Eye (tissue), 1 donor: ENCODE results near the gene CX3CR1.
"Not testable (repeated sequence)": the region's sequence is repeated elsewhere in the genome, so short reads cannot be mapped to it uniquely, and the experiment has no call there.

Experiments used
- DNase-seq: peaks from one replicate; pipeline ENCODE4 v3.0.0-alpha.2; 2015

The CX3CR1 gene

DNA sequence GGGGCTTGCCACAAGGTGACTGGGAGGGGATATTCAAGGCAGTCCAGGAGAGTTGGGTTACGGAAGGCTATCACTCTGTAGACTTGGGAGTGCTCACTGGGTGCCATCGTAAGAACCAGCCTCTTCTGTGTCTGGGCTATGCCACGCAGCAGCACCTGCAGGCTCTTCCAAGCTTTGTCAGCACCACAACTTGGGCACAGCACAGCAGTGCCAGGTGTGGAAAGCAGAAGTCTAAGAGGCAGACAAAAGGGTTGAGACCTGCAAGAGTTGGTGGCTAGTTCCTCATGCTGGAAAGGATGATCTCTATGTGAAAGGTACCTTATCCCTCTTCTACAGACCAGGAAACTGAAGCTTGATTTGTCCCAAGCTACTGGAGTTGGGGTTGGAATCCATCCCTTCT, 15.8 kb downstream of the CX3CR1 start:
- DNase-seq, result no peak

DNA sequence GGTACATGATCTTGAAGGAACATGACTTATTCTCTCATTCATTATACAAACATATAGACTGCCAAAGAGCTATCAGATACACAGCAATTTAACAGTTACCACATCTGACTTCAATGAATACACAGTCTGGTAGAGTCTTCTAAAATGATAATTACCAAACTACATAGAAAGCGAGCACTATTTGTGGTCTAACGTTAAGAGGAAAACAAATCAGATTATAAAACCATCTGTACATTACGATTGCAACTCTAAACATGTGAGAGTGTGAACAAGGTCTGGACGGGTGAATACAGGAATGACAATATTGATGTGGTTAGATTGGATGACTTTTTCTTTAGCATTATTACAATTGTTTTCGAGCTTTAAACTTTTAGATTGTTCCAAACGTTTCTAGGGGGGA, 16.3 kb downstream of the CX3CR1 start:
- DNase-seq, result no peak

DNA sequence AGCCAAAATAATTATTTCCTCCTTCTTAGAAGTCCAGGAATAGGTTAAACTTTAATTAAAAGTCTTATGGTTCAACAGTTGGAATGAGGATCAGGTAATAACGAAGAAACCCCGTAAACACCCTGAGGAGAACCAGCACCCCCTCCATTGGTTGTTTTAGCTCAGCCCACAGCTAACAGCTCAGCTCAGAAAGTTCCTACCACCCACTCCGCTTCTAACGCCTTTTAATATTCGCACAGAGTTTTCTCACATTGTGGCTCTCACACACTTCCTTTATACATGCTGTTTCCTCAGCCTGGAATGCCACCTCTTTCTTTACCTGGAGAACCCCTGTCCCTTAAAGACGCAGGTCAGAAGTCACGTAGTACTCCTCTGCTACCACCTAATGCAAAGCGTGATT, 17.0 kb downstream of the CX3CR1 start:
- no peak for DNase-seq

DNA sequence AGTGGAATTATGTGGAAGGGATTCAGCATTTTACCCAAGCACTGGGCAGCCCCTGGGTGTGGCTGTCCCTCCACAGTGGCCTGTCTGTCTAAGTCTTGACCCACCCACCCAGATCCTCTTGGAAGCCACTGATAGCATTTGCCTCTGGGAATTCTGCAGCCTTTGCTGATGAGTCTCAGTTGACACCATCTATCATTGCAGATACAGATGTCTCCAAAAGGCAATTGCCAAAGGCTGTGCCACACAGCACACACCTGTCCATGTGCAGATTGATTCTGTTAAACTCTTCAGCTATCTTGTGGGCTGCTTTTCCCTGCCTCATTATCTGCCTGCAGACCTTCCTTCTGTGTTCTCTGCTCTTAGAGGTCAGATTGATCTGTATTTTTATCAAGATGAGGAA, 18.1 kb downstream of the CX3CR1 start:
- no peak for DNase-seq

DNA sequence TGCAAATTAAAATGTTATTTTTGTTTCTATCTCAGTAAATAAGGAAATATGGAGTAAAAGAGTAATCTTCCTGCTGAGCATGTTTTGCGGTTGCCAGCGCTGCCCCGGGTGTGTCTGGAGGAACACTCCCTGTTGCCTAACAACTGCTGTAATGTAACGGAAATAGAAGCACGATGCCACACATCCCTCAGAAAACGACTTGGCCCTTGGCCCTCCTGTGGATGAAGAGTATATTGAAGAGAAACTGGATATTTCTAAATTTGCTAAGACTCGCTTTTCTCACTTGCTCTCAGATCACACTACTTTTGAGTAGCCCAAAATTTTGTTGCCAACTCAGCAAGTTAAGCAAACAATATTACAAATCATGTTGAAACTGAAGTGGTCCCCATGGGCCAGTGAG, 18.9 kb downstream of the CX3CR1 start:
- peak; percentile 59 for DNase-seq

DNA sequence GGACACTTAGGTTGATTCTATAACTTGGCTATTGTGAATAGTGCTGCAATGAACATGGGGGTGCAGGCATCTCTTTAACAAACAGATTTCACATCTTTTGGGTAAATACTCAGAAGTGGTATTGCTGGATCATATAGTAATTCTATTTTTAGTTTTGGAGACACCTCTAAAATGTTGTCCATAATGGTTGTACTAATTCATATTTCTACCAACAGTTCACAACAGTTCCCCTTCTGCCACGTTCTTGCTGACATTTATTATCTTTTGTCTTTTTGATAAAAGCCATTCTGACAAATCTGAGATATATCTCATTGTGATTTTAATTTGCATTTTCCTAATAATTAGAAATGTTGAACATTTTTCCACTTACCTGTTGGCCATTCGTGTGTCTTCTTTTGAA, 19.5 kb downstream of the CX3CR1 start:
- no peak for DNase-seq

DNA sequence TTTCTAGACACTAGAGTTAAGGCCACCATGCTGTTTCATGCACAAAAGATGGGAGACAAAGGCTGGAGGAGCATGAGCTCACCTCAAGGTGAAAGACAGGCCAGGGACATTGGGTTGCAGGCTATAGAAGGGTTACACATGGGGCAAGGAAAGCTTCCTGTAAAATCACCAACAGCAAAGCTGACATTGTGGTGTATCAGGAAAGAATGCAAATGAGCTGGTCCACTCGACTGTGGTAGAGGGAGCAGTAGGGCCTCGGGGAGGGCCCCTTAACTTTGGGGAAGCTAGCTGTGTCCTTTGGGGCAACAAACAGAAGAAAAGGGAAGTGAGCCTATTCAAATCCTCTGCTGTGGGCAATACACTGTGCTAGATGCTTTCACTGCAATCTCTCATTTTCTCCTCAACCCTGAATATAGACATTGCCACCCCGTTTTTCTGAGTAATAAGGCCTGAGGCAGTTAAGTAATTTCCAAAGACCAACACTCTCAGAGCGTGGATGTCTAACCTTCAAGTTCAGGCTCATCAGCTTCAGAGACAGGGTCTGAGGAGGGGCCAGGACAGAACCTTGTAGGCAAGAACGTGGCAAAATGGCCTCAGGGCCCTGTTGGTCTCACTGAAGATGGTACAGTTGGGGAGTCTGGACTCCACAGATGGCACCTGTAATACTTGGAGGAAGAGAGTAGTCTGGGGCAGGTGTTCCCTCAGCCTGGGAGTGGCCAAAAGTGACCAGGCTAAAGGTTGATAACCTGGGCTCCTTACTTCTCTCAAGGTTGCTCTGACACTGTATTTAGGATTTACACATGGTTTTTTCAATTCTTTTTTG, 24.1 kb downstream of the CX3CR1 start:
- DNase-seq, result no peak

DNA sequence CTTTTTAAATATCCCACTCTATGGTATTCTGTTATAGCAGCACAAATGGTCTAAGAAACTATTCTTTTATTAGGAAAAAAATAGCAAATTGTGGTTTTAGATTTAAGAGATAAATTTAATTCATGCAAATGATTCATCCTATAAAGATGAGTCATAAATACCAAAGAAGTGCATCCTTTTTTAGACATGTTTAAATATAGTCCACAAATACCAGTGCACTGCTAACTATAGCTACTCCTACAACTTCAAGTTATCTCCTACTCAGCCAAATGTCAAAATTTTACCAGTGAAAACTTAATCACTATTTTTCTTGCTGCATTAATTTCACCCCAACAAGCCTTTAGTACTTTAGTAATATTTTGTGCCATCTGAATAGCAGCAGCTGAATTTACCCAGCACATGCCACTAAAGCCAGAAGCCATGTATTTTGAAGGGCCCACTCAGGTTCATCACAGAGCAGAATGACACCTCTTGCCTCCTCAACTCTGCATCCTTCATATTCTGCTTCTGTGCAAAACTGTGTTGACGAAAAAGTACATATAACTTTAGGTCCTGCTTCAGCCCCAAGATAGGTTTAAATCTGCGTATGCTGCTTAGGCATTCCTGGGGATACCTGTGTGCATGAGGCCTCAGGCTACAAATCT, 24.9 kb downstream of the CX3CR1 start:
- no peak for DNase-seq

DNA sequence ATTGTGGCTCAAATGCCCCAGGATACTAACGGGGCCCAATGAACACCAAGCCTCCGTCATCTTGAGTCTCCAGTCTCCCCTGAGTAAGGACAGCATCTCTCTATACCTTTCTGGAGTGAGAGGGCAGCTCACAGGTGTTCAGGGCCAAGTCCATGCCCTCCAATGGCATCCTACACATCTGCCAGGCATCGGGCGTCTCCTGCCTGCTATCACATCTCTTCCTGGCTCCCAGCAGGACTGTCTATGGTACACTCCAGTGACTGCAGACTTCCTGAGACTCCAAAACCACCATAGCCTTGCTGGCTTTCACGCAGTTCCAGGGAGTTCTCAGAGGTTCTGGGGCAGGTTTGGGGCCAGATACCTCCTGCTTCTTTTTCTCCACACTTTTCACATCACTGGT, 28.3 kb downstream of the CX3CR1 start:
- DNase-seq, result no peak

DNA sequence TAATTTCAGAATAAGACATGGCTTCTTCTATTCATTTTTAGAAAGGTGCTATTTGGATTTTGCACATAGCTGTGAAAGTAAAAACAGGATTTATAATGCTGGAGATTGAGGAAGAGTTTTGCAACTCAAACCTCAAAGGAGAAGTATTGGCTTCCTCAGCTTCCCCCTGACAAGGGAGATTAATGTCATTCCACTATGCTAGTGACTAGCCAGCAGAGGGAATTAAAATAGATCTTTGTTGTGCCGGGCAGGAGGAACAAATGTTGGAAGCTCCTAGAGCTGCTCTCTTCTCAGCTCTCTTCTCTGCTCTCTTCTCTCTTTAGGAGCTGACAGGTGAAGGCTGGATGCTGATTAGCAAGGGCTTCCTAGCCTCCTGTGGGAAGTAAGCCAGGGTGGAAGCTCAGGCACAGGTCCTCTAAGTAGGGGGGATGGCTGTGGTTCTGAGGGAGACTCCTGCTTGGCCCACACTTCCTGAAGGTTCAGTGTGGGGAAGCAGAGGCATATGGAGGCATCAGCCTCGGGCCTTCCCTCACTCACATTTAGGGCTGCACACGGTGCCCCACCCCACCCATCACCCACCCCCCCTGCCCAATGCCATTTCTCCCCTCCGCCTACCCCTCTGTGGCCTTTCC, 29.6 kb downstream of the CX3CR1 start:
- DNase-seq, result no peak

DNA sequence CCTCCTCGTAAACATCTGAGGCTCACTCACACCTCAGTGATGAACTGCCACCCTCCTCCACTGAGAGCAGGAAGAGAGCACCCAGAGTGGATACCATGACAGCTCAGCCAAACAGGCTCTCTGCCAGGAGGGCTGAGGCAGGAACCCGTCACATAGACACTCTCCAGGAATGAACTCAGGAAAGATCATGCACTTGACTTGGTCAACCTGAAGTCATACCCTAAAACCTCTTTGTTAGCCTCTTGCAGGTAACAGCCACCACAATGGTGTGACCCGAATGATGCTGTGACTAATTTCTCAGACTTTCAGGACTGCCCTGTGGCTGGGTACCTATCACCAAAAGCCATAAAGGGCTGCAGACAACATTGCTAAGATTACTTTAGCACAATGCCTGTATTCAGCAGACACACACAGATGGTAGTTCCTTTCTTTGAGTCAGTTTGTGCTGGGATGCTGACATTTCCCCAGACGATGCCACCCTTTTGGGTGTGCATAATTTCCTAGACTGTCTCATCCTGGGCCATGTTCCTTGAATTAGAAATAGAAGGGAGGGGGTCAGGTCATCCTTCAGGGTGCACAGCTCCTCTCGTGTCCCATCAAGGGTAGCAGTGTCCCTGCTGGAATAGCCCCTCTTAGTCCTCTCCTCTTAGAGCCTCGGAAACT, 30.3 kb downstream of the CX3CR1 start:
- no peak for DNase-seq

DNA sequence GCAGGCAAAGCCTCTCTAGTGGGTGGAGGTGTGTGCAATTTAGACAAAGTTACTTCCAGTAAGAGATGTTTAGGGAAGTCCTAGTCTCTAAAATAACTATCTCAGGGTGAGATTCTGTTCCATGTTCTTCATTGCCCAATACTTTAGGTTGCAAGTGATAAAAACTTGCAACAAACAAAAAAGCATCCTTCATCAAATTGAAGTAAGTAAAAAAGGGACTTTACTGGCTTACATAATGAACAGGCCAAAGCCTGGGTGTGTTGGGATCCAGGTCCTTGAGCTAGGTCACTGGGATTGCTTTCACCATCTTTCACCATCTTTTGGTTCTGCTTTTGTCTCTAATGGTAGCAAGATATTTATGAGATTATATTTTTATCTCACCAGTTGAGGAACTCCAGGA, 38.3 kb downstream of the CX3CR1 start:
- no peak for DNase-seq

DNA sequence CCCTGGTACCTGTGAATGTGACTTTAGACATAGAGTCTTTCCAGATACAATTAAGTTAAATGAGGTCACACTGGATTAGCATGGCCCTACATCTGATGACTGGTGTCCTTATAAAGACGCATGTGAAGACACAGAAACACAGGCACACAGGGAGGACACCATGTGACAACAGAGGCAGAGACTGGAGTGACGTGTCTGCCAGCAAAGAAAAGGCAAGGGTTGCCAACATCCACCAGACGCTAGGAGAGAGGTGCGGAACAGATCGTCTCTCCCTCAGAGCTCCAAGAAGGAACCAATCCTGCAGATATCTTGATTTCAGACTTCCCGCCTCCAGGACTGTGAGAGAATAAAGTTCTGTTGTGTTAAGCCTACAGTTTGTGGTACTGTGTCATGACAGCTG, 42.8 kb downstream of the CX3CR1 start:
- DNase-seq, result no peak

DNA sequence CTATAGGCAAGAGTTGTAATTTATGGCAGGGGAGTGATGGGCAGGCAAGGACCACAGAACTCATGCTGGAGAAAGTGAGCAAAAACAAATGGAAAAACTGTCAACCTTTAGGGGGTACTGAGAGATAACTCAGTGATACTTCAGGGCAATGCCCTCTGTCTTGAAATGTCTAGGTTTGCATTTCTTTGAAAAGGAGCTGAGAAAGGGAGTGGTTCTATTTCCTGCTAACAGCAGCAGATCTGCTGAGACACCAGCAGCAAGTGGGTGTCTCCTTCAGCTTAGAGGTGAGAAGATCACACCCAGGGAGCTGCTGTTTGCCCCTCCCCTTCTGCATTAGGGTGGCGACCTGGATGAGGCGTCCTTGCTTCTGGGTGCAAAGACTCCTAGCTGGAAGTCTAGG, 45.2 kb downstream of the CX3CR1 start:
- DNase-seq, result no peak

DNA sequence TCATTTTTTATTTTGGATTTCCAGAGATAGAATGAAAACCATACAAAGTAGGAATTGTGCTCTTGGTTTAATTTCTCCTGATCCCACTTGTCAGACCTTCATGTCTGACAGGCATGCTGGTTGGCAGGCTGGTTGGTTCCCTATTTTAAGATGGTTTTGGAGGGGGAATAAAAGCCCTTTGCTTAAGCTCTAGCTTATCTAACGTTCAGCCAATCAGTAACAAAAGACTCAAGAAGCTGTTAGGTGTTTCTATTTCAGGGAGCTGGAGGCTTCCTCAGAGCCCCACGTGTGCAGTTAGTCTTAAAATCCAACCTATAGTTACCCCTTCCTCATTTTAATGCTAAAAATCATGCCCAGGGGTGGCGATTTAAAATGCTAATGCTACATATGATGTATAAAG, 47.0 kb downstream of the CX3CR1 start:
- DNase-seq, result no peak

DNA sequence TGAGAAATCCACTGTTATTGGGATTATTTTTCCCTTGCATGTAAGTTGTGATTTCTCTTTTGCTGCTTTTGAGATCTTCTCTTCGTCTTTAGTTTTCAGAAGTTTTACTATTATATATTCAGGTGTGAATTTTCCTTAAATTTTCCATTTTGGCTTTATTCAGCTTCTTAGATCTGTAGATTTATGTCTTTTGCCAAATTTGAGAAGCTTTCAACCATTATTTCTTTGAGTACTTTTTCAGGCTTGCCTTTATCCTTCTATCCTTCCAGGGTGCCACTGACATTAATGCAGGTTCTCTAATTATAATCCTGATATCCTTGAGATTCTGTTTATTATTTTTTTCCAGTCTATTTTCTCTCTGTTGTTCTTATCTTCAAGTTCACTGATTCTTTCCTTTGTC, 49.4 kb downstream of the CX3CR1 start:
- DNase-seq, result no peak

DNA sequence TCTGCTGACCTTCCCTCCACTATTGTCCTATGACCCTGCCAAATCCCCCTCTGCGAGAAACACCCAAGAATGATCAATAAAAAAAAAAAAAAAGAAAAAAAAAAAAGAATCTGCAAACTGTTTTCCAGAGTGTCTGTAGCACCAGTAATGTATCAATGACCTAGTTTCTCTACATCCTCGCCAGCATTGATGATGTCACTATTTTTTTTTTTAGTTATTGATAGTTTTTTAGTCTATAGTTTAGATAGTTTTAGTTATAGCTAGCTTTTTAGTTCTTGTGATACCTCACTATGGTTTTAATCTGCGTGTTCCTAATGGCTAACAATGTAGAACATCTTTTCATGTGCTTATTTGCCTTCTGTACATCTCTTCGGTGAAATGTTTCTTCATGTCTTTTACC, 51.3 kb downstream of the CX3CR1 start:
- DNase-seq, result no peak

DNA sequence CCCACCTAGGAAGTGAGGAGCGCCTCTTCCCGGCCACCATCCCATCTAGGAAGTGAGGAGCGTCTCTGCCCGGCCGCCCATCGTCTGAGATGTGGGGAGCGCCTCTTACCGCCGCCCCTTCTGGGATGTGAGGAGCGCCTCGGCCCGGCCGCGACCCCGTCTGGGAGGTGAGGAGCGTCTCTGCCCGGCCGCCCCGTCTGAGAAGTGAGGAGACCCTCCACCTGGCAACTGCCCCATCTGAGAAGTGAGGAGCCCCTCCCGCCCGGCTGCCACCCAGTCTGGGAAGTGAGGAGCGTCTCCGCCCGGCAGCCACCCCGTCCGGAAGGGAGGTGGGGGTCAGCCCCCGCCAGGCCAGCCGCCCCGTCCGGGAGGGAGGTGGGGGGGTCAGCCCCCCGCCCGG, 52.2 kb downstream of the CX3CR1 start:
- not testable (repeated sequence) for DNase-seq

DNA sequence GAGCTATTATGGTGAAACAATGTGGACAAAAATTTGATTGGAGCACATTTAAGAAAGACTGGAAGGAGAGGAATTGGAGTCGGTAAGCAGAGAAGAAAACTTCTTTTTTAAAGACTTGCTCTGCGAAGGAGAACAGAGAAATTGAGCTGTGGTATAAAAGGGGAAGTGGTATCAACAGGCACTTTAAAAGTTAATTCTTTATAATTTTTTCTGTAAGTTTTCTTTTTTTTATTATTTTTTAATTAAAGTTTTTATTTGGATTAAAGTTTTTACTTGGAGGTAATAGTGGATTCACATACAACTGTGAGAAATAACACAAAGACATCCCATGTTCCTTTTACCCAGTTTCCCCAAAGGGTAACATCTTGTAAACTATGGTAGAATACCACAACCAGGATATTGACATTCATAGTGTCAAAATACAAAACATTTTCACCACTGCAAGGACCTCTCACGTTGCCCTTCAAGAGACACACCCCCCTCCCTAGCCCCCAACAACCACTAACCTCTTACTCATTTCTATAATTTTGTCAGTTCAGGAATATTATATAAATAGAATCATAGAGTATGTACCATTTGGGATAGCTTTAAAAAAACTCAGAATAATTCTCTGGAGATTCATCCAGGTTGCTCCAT, 53.6 kb downstream of the CX3CR1 start:
- no peak for DNase-seq

DNA sequence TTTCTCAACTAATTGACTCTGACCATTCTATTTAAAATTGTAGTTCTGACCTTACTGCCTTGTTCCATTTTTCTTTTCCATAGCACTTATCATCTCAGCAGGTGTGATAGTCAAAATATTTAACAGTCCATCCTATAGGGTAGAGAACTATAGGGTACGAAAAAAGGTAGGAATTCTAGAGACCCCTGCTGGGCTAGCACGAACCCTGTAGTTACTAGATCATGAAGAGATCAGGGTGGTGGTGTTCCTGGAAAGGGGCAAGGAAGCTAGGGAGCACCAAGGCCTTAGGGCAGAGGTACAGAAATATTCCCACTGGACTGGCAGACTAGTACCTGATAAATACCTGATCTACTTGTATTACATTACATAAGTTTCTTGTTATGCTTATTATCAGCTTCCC, 55.5 kb downstream of the CX3CR1 start:
- DNase-seq, result no peak

DNA sequence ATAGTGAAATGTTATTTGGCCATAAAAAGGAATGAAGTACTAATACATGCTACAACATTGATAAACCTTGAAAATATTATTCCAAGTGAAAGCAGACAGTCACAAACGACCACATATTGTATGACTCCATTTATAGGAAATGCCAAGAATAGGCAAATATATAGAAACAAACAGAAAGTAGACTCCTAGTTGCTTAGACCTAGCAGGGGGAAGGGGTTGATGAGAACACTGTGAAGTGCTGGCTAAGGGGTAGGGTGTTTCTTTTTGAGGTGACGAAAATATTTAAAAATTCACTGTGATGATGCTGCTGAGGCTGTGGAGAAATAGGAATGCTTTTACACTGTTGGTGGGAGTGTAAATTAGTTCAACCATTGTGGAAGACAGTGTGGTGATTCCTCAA, 56.9 kb downstream of the CX3CR1 start:
- DNase-seq, result no peak

DNA sequence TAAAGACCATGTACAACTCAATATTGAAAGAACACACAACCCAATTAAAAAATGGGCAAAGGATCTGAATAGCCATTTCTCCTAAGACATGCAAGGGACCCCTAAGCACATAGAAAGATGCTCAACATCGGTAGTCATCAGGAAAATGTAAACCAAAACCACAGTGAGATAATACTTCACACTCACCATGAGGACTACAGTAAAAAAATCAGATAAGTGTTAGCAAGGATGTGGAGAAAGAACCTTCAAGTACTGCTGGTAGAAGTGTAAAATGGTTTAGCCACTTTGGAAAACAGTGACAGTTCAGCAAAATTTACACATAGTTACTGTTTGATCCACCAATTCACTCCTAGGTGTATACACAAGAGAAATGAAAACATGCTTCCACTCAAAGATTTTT, 57.4 kb downstream of the CX3CR1 start:
- DNase-seq, result no peak

DNA sequence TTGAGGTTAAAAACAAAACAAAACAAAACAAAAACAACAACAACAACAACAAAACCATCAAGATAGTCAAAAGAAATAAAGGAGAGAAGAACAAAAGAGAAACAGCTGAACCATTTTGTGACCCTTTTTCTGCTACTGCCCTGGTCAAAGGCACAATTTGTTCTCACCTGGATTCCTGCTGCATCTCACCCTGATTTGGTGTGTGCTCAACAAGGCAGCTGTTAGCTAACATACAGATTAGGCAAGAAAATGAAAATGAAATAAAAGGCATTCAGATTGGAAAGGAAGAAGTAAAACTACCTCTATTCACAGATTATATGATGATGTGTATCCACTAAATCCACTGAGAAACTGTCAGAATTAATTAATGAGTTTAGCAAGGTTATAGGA, 58.7 kb downstream of the CX3CR1 start:
- no peak for DNase-seq
